Type B pancreatic cell (in vitro differentiated cells): ENCODE data around the gene PVR. TPM values are rescaled to one million over a fixed set of nuclear protein-coding genes. Genes with fewer than 3 reads are reported as not detected.

Source experiments
- DNase-seq: peaks from one replicate; pipeline ENCODE4 v3.0.0; 2021; ENCODE audit warnings: mixed read lengths; ENCODE audit not compliant: unreplicated experiment; ENCODE audit errors: extremely low spot score
- H3K27ac Mint-ChIP-seq: 2 replicates; pipeline ENCODE4 v1.8.0; 2021; ENCODE audit warnings: mild to moderate bottlenecking, mixed read lengths
- H3K27me3 Mint-ChIP-seq: 2 replicates; pipeline ENCODE4 v1.8.0; 2021; ENCODE audit warnings: mixed read lengths
- H3K36me3 Mint-ChIP-seq: 2 replicates; pipeline ENCODE4 v1.8.0; 2021; ENCODE audit warnings: mixed read lengths
- H3K4me1 Mint-ChIP-seq: one replicate; pipeline ENCODE4 v1.8.0; 2021; ENCODE audit warnings: mixed read lengths; ENCODE audit not compliant: unreplicated experiment
- H3K4me3 Mint-ChIP-seq: 2 replicates; pipeline ENCODE4 v1.8.0; 2021; ENCODE audit warnings: mild to moderate bottlenecking, mixed read lengths
- H3K9me3 Mint-ChIP-seq: 2 replicates; pipeline ENCODE4 v1.8.0; 2021; ENCODE audit warnings: mixed read lengths
- total RNA-seq: library from RNA; stranded (reverse); gene quantifications from 2 replicates; pipeline ENCODE4 v1.2.1, GENCODE V29; 2021; ENCODE audit warnings: low replicate concordance
- TF ChIP-seq, protein P1 (sequence below): fragments of 200-600 bp; sonication (generic); conservative IDR thresholded peaks from 2 replicates; pipeline ENCODE4 v1.5.0; 2021; ENCODE audit warnings: antibody characterized with exemption, mild to moderate bottlenecking

PVR gene
- total RNA-seq, 1 donor from 2014 or later, result 29.7 TPM

DNA sequence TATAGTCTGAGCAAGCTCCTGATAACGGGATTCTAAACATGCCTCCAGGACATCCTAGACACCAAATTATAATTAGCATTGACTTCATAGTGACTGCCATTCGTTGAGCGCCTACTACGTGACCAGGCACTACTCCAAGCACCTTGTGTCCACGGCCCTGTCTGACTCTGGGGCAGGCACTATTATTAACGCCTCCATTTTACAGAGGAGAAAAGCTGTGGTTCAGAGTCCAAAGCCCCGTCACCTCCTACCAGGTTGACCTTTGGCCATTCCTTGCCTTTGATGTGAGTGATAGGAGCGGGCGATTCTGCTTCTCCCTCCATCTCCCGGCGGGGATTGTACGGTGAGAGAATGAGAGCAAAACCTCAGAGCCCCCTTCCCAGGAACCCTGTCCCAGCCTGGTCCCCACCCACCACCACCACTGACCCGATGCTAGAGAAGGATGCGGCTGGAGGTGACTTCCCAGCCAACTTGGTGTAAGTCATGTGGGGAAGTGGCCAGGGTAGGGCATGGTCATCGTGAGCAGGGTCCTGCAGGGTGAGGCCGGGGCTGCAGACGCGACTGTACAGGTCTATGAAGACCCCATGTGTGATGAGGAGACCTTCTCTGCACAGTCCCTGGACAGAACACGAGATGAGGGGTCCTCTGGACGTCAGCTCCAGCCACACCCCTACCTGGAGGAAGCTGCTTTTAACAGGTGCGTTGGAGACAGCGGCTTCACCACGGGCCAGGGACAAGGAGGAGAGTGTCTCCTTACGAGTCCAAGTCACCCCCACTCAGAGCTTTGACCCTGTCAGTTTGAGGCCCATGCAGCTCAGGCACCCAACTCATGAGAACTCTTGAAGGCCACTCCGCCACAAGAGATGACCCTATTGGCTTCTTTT is 30.2 kb upstream of the PVR start, which contains the start of gene IGSF23:
IGSF23 (plus strand) TSS at position 269 of the 884 bp plus-strand sequence; CDS start at position 352, 83 bp downstream.
- no peak within 1 kb of the TSS for H3K4me3 Mint-ChIP-seq
- TF ChIP-seq, protein P1, sequence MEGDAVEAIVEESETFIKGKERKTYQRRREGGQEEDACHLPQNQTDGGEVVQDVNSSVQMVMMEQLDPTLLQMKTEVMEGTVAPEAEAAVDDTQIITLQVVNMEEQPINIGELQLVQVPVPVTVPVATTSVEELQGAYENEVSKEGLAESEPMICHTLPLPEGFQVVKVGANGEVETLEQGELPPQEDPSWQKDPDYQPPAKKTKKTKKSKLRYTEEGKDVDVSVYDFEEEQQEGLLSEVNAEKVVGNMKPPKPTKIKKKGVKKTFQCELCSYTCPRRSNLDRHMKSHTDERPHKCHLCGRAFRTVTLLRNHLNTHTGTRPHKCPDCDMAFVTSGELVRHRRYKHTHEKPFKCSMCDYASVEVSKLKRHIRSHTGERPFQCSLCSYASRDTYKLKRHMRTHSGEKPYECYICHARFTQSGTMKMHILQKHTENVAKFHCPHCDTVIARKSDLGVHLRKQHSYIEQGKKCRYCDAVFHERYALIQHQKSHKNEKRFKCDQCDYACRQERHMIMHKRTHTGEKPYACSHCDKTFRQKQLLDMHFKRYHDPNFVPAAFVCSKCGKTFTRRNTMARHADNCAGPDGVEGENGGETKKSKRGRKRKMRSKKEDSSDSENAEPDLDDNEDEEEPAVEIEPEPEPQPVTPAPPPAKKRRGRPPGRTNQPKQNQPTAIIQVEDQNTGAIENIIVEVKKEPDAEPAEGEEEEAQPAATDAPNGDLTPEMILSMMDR, result no peak
- H3K4me1 Mint-ChIP-seq, result no peaks in the 10 kb centered on the region
- no peak for DNase-seq
- peaks cover 4% of the 10 kb centered on the region for H3K27me3 Mint-ChIP-seq
- no peaks in the 10 kb centered on the region for H3K9me3 Mint-ChIP-seq
- no peaks in the 10 kb centered on the region for H3K36me3 Mint-ChIP-seq
- peak within 1 kb of the TSS; percentile 9 for H3K27ac Mint-ChIP-seq

DNA sequence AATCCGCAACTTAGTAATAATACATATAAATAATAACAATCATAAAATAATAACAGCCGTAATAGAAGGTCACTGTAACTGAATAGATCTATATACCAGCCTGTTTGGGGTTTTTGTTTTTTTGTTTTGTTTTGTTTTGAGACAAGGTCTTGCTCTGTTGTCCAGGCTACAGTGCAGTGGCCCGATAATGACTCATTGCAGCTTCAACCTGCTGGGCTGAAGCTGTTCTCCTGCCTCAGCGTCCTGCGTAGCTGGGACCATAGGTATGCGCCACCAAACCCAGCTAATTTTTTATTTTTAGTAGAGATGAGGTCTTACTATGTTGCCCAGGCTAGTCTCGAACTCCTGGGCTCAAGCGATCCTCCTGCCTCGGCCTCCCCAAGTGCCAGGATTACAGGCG is 29.4 kb upstream of the PVR start:
- Mint-ChIP-seq H3K36me3 (no peaks in the 10 kb centered on the region), H3K4me1 (no peaks in the 10 kb centered on the region), H3K4me3 (no peak overlapping the region), H3K27me3 (peaks cover 1% of the 10 kb centered on the region), H3K27ac (no peak overlapping the region), H3K9me3 (no peaks in the 10 kb centered on the region)
- DNase-seq, result no peak
- TF ChIP-seq, protein P1, result no peak

- TF ChIP-seq, protein P1, result no peak
- Mint-ChIP-seq H3K27me3 (no peaks in the 10 kb centered on the region), H3K27ac (no peak overlapping the region), H3K9me3 (no peaks in the 10 kb centered on the region), H3K4me1 (no peaks in the 10 kb centered on the region), H3K4me3 (no peak overlapping the region), H3K36me3 (no peaks in the 10 kb centered on the region)
- DNase-seq, result no peak
Observed at GRCh38 chr19:44615863-44616247, 27.9 kb upstream of the PVR start.

- Mint-ChIP-seq H3K36me3 (no peaks in the 10 kb centered on the region), H3K4me1 (no peaks in the 10 kb centered on the region), H3K9me3 (no peaks in the 10 kb centered on the region), H3K27ac (no peak overlapping the region), H3K4me3 (no peak overlapping the region), H3K27me3 (no peaks in the 10 kb centered on the region)
- DNase-seq, result no peak
- TF ChIP-seq, protein P1, result no peak
Observed at GRCh38 chr19:44617110-44617880, 26.4 kb upstream of the PVR start.

- TF ChIP-seq, protein P1, result no peak
- Mint-ChIP-seq H3K27me3 (peaks cover 5% of the 10 kb centered on the region), H3K36me3 (no peaks in the 10 kb centered on the region), H3K27ac (no peak overlapping the region), H3K4me3 (no peak overlapping the region), H3K4me1 (no peaks in the 10 kb centered on the region), H3K9me3 (no peaks in the 10 kb centered on the region)
- no peak for DNase-seq
Observed at GRCh38 chr19:44618640-44619357, 24.9 kb upstream of the PVR start.
